NCI-H2196 (cell line): ENCODE results near the gene BRPF3.
"Not testable (repeated sequence)": the region's sequence is repeated elsewhere in the genome, so short reads cannot be mapped to it uniquely, and the experiment has no call there.

Experiments
- DNase-seq: peaks from one replicate; lab custom pipeline; 2025; ENCODE audit not compliant: unreplicated experiment; lab: John Stamatoyannopoulos, UW

Gene BRPF3

GRCh38 chr6:36200154-36200891 is 3.8 kb downstream of the BRPF3 start:
- DNase-seq, result no peak

- no peak for DNase-seq
Measured at GRCh38 chr6:36200998-36201596, 4.6 kb downstream of the BRPF3 start.

GRCh38 chr6:36201612-36202011 is 5.1 kb downstream of the BRPF3 start:
- DNase-seq, result no peak

- no peak for DNase-seq
Measured at GRCh38 chr6:36202101-36202500, 5.6 kb downstream of the BRPF3 start.

- DNase-seq, result no peak
Measured at GRCh38 chr6:36204068-36204753, 7.7 kb downstream of the BRPF3 start.

- no peak for DNase-seq
Measured at GRCh38 chr6:36207155-36207554, 10.6 kb downstream of the BRPF3 start.

GRCh38 chr6:36209606-36210005 is 13.1 kb downstream of the BRPF3 start:
- no peak for DNase-seq

GRCh38 chr6:36210182-36210581 is 13.6 kb downstream of the BRPF3 start:
- no peak for DNase-seq

GRCh38 chr6:36210886-36211595 is 14.5 kb downstream of the BRPF3 start:
- no peak for DNase-seq

GRCh38 chr6:36216559-36216958 is 20.0 kb downstream of the BRPF3 start:
- DNase-seq, result no peak

GRCh38 chr6:36217188-36217587 is 20.6 kb downstream of the BRPF3 start:
- DNase-seq, result no peak

- no peak for DNase-seq
Measured at GRCh38 chr6:36217946-36218345, 21.4 kb downstream of the BRPF3 start.

GRCh38 chr6:36218516-36218915 is 22.0 kb downstream of the BRPF3 start:
- not testable (repeated sequence) for DNase-seq

- no peak for DNase-seq
Measured at GRCh38 chr6:36219081-36219480, 22.5 kb downstream of the BRPF3 start.

- no peak for DNase-seq
Measured at GRCh38 chr6:36220226-36220625, 23.7 kb downstream of the BRPF3 start.

GRCh38 chr6:36221674-36222073 is 25.1 kb downstream of the BRPF3 start:
- DNase-seq, result no peak

- DNase-seq, result no peak
Measured at GRCh38 chr6:36222924-36223323, 26.4 kb downstream of the BRPF3 start.

- DNase-seq, result no peak
Measured at GRCh38 chr6:36223706-36224105, 27.2 kb downstream of the BRPF3 start.

GRCh38 chr6:36224918-36225461 is 28.4 kb downstream of the BRPF3 start:
- no peak for DNase-seq

- DNase-seq, result no peak
Measured at GRCh38 chr6:36226438-36227047, 30.0 kb downstream of the BRPF3 start.
